ENCODE results near the gene CCDC190. TPM values are rescaled to one million over a fixed set of nuclear protein-coding genes. Genes with fewer than 3 reads are reported as not detected.
"Not testable (repeated sequence)": the region's sequence is repeated elsewhere in the genome, so short reads cannot be mapped to it uniquely, and the experiment has no call there.

CCDC190 gene
- total RNA-seq, 1 experiment from 2014 or later = 0.12 TPM

- DNase-seq (ENCODE audit: low read depth) = no peak
Measured at GRCh38 chr1:162877412-162877811, 16.4 kb upstream of the CCDC190 start.

- no peak for DNase-seq (ENCODE audit: low read depth)
Measured at GRCh38 chr1:162876751-162877150, 15.8 kb upstream of the CCDC190 start.

GRCh38 chr1:162873671-162874666 is 13.0 kb upstream of the CCDC190 start:
- peak; percentile 40 for DNase-seq (ENCODE audit: low read depth)

GRCh38 chr1:162872981-162873380 is 12.0 kb upstream of the CCDC190 start:
- DNase-seq (ENCODE audit: low read depth) = no peak

GRCh38 chr1:162871417-162871816 is 10.4 kb upstream of the CCDC190 start:
- DNase-seq (ENCODE audit: low read depth) = not testable (repeated sequence)

GRCh38 chr1:162868972-162869371 is 8.0 kb upstream of the CCDC190 start:
- DNase-seq (ENCODE audit: low read depth) = no peak

GRCh38 chr1:162861625-162862024 is 650 bp upstream of the CCDC190 start:
- no peak for DNase-seq (ENCODE audit: low read depth)

- DNase-seq (ENCODE audit: low read depth) = no peak
Measured at GRCh38 chr1:162859191-162859590, 1.8 kb downstream of the CCDC190 start.

GRCh38 chr1:162857850-162858249 is 3.1 kb downstream of the CCDC190 start:
- DNase-seq (ENCODE audit: low read depth) = peak; percentile 33

GRCh38 chr1:162856260-162856659 is 4.7 kb downstream of the CCDC190 start:
- peak; percentile 94 for DNase-seq (ENCODE audit: low read depth)

- DNase-seq (ENCODE audit: low read depth) = peak; percentile 51
Measured at GRCh38 chr1:162855461-162856150, 5.4 kb downstream of the CCDC190 start.

- DNase-seq (ENCODE audit: low read depth) = peak; percentile 71
Measured at GRCh38 chr1:162854245-162854882, 6.6 kb downstream of the CCDC190 start.

- no peak for DNase-seq (ENCODE audit: low read depth)
Measured at GRCh38 chr1:162851341-162851740, 9.6 kb downstream of the CCDC190 start.

- DNase-seq (ENCODE audit: low read depth) = no peak
Measured at GRCh38 chr1:162849711-162850110, 11.3 kb downstream of the CCDC190 start.

- DNase-seq (ENCODE audit: low read depth) = peak; percentile 58
Measured at GRCh38 chr1:162847839-162848453, 13.0 kb downstream of the CCDC190 start.

GRCh38 chr1:162846256-162847212 is 14.4 kb downstream of the CCDC190 start:
- peak; percentile 98 for DNase-seq (ENCODE audit: low read depth)

GRCh38 chr1:162844153-162844552 is 16.8 kb downstream of the CCDC190 start:
- DNase-seq (ENCODE audit: low read depth) = no peak

- peak; percentile 41 for DNase-seq (ENCODE audit: low read depth)
Measured at GRCh38 chr1:162840250-162840839, 20.6 kb downstream of the CCDC190 start.

GRCh38 chr1:162838863-162839262 is 22.1 kb downstream of the CCDC190 start:
- no peak for DNase-seq (ENCODE audit: low read depth)
